PC-9 (cell line): Measurements from ENCODE around the gene DDX27. TPM values are rescaled to one million over a fixed set of nuclear protein-coding genes. Genes with fewer than 3 reads are reported as not detected.

Source experiments
- BruUV-seq: library from RNA; stranded (reverse); fragments of 400-500 nt; replicated peaks from 2 replicates; lab custom pipeline; 2021; lab: Mats Ljungman, UMichigan
- CTCF ChIA-PET: fragments of 300-600 bp; sonication (Branson Sonifier 250); formaldehyde crosslinking; loops from one replicate; lab custom pipeline; 2022; ENCODE audit warnings: antibody characterized with exemption; lab: Charles Lee
- POLR2A ChIA-PET: fragments of 300-600 bp; sonication (Branson Sonifier 250); formaldehyde crosslinking; loops from one replicate; lab custom pipeline; 2022; ENCODE audit warnings: antibody characterized with exemption; ENCODE audit not compliant: unreplicated experiment; lab: Charles Lee
- DNase-seq, 2 experiments: peaks; one replicate each; pipeline versions ENCODE4 v3.0.0 to v3.0.0-alpha.2; 2015 to 2022; ENCODE audit warnings: mixed read lengths in 1 of 2
- H2AFZ ChIP-seq: fragments of 200-600 bp; sonication (generic); 2 replicates; pipeline ENCODE4 v1.8.1; 2017; ENCODE audit warnings: antibody characterized with exemption
- H3F3A ChIP-seq: fragments of 200-600 bp; sonication (generic); 2 replicates; pipeline ENCODE4 v1.8.1; 2017; ENCODE audit warnings: antibody characterized with exemption, mild to moderate bottlenecking, low read depth; ENCODE audit not compliant: insufficient read depth
- H3K27ac ChIP-seq: fragments of 200-600 bp; sonication (generic); 2 replicates; pipeline ENCODE4 v1.6.1; 2016; ENCODE audit warnings: mixed run types
- H3K27me3 ChIP-seq: fragments of 200-600 bp; sonication (generic); 2 replicates; pipeline ENCODE4 v1.6.1; 2016; ENCODE audit warnings: low read depth, mixed run types; ENCODE audit not compliant: insufficient read depth
- H3K36me3 ChIP-seq: fragments of 200-600 bp; sonication (generic); 2 replicates; pipeline ENCODE4 v1.6.1; 2016; ENCODE audit warnings: low read depth, mixed run types
- H3K4me1 ChIP-seq: fragments of 200-600 bp; sonication (generic); replicated peaks from 2 replicates; pipeline ENCODE4 v1.6.1; 2016; ENCODE audit warnings: mixed run types; ENCODE audit not compliant: insufficient read depth
- H3K4me2 ChIP-seq: fragments of 200-600 bp; sonication (generic); 2 replicates; pipeline ENCODE4 v1.6.1; 2017; ENCODE audit warnings: mixed run types
- H3K4me3 ChIP-seq: fragments of 200-600 bp; sonication (generic); 2 replicates; pipeline ENCODE4 v1.6.1; 2016; ENCODE audit warnings: mixed run types
- H3K79me2 ChIP-seq: fragments of 200-600 bp; sonication (generic); 2 replicates; pipeline ENCODE4 v1.6.1; 2017; ENCODE audit warnings: low read depth, mixed run types
- H3K9me2 ChIP-seq: fragments of 200-600 bp; sonication (generic); 2 replicates; pipeline ENCODE4 v1.8.1; 2017; ENCODE audit warnings: mild to moderate bottlenecking; ENCODE audit not compliant: insufficient read depth
- H3K9me3 ChIP-seq: fragments of 200-600 bp; sonication (generic); 2 replicates; pipeline ENCODE4 v1.8.1; 2016; ENCODE audit warnings: low read depth; ENCODE audit not compliant: insufficient read depth
- H4K20me1 ChIP-seq: fragments of 200-600 bp; sonication (generic); 2 replicates; pipeline ENCODE4 v1.8.1; 2017; ENCODE audit not compliant: insufficient read depth
- EZH2 ChIP-seq: fragments of 200-600 bp; sonication (generic); IDR thresholded peaks from 2 replicates; pipeline ENCODE4 v1.8.0; 2017; ENCODE audit warnings: antibody characterized with exemption, low read depth
- intact Hi-C: fragments of 100-400 bp; cut with micrococcal nuclease; formaldehyde crosslinking; loops from one replicate; pipeline ENCODE4 v1.10.0; 2022; ENCODE audit not compliant: unreplicated experiment
- total RNA-seq: library from RNA; stranded (reverse); gene quantifications from 2 replicates; pipeline ENCODE4 v1.2.3, GENCODE V29; 2021
- TF ChIP-seq, protein P1 (sequence below): fragments of 200-600 bp; sonication (generic); conservative IDR thresholded peaks from 2 replicates; pipeline ENCODE4 v1.6.1; 2017; ENCODE audit warnings: mixed run types, antibody characterized with exemption, mild to moderate bottlenecking, moderate library complexity

Gene DDX27
- total RNA-seq, 1 experiment from 2014 or later: 64.4 TPM

DNA sequence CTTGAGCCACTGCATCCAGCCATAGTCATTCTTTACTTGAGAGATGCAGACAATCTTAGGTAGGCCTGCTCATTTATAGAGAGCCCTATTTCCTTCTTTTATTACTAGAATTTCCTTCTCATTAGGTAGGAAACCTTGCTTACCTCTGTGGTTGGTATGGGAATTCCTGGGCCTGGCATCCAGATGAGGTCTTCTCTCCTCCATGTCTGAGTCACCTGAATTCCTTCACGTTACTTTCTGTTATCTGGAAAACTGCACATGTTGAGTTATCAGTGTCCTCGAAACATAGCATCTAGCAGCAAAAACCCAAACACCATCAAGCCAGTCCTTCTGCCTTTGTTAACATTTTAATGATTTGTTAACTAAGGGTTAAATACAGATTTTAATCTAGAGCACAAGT is 56.4 kb downstream of the DDX27 start:
- H3K79me2 ChIP-seq: peaks cover 90% of the 10 kb centered on the region
- ChIA-PET CTCF (interaction anchor here (0.6 to 0.9 kb wide), 2 partner anchors 30 to 1403 kb away, joined by 4 to 8 read pairs; no protein-coding TSS in a partner anchor), POLR2A (interaction anchor here (0.6 to 0.7 kb wide), 2 partner anchors 197 to 1498 kb away, joined by 4 to 6 read pairs; no protein-coding TSS in a partner anchor)
- peaks cover 59% of the 10 kb centered on the region for H3K36me3 ChIP-seq
- H3K27ac ChIP-seq: peak overlapping the region; percentile 91
- peaks cover 9% of the 10 kb centered on the region; the same call in 1 of the 2 replicates for H3K9me3 ChIP-seq
- H4K20me1 ChIP-seq: peaks cover 50% of the 10 kb centered on the region
- peaks cover 9% of the 10 kb centered on the region; the same call in 1 of the 2 replicates for H3K27me3 ChIP-seq
- no peak overlapping the region for H2AFZ ChIP-seq
- H3K4me3 ChIP-seq: peak overlapping the region; percentile 98; the same call in 1 of the 2 replicates
- BruUV-seq: no TSS peak
- no peaks in the 10 kb centered on the region for H3K9me2 ChIP-seq
- H3F3A ChIP-seq: peaks cover 39% of the 10 kb centered on the region
- peak overlapping the region; percentile 88 for H3K4me2 ChIP-seq
- intact Hi-C loops: loop anchor here (1.0 kb wide), 1 partner anchor 32 kb away; no protein-coding TSS in a partner anchor
- peak; percentile 39 to 73 for DNase-seq
- TF ChIP-seq, protein P1, sequence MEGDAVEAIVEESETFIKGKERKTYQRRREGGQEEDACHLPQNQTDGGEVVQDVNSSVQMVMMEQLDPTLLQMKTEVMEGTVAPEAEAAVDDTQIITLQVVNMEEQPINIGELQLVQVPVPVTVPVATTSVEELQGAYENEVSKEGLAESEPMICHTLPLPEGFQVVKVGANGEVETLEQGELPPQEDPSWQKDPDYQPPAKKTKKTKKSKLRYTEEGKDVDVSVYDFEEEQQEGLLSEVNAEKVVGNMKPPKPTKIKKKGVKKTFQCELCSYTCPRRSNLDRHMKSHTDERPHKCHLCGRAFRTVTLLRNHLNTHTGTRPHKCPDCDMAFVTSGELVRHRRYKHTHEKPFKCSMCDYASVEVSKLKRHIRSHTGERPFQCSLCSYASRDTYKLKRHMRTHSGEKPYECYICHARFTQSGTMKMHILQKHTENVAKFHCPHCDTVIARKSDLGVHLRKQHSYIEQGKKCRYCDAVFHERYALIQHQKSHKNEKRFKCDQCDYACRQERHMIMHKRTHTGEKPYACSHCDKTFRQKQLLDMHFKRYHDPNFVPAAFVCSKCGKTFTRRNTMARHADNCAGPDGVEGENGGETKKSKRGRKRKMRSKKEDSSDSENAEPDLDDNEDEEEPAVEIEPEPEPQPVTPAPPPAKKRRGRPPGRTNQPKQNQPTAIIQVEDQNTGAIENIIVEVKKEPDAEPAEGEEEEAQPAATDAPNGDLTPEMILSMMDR: no peak
- TF ChIP-seq EZH2: no peak
- peaks cover 27% of the 10 kb centered on the region for H3K4me1 ChIP-seq

DNA sequence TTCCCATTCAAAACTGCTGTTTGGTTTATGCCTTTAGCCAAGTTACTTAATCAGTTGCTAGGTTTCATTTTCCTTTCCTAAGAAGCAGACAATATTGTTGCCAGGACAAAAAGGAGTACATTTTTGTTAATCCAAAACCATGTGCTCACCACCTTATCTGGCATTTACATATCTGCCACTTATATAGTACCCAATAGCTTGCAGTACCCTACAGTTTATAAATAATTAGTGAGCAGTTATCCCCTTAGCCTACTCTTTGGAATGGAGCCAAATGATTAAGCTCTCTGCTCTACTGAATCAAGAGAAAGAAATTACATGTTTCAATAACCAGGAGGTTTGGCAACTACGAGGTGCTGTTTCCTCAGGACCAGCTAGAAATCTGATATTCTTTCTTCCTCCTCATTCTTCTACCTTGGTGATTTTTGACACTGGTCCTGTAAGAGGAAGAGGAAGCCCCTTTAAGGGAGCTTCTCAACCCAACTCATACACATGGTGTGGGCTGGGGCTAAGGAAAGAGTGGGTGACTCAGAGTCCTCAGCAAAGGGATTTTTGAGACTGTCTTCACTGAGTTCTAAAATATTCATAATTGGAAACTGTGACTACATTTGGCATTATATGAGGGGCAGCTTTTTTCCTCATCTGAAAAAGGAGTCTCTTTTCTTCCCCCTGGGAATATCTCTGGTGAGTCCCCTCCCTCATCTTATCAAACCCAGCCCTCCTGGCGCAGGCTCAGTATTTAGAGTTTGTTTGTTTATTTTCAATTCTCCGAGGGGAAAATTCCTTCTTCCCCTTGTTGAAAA is 57.1 kb downstream of the DDX27 start:
- TSS peak; percentile 28 for BruUV-seq
- TF ChIP-seq, protein P1: no peak
- no peak for TF ChIP-seq EZH2
- intact Hi-C loops: loop anchor here (1.0 kb wide), 1 partner anchor 31 kb away; no protein-coding TSS in a partner anchor
- H3K79me2 ChIP-seq: peaks cover 90% of the 10 kb centered on the region
- H3F3A ChIP-seq: peaks cover 46% of the 10 kb centered on the region
- no peaks in the 10 kb centered on the region for H3K9me2 ChIP-seq
- peaks cover 11% of the 10 kb centered on the region for H3K27me3 ChIP-seq
- peak overlapping the region; percentile 88 for H3K4me2 ChIP-seq
- peak overlapping the region; percentile 98 for H3K4me3 ChIP-seq
- H3K36me3 ChIP-seq: peaks cover 60% of the 10 kb centered on the region
- CTCF ChIA-PET: interaction anchor here (0.5 to 0.9 kb wide), 4 partner anchors 30 to 1402 kb away, joined by 4 to 12 read pairs (median 6); no protein-coding TSS in a partner anchor
- peaks cover 33% of the 10 kb centered on the region for H3K4me1 ChIP-seq
- H3K9me3 ChIP-seq: peaks cover 16% of the 10 kb centered on the region
- peak overlapping the region; percentile 91 for H3K27ac ChIP-seq
- no peak overlapping the region for H2AFZ ChIP-seq
- DNase-seq: peak; percentile 24 to 90
- H4K20me1 ChIP-seq: peaks cover 50% of the 10 kb centered on the region
- POLR2A ChIA-PET: interaction anchor here (0.6 to 0.7 kb wide), 3 partner anchors 73 to 1499 kb away, joined by 3 to 6 read pairs (median 4); no protein-coding TSS in a partner anchor
